Measurements from ENCODE around the gene UBE2O.

DNA sequence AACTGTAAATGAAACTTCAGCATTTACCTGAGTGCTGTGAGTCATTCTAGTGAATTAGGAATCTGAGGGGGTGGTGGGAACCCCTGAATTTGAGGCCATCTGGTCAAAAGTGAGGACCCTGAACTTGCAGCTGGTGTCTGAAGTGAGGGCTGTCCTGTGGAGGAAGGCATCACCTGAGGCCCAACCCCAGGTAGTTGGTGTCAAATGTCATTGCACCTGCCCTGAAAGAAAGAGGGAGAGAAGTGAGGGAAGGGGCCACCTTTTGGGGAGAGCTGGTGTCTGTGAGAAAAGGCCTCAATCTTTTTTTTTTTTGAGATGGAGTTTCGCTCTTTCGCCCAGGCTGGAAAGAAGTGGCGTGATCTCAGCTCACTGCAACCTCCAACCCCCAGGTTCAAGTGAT lies 86.7 kb downstream of the UBE2O start:
- TF ChIP-seq, protein P1, sequence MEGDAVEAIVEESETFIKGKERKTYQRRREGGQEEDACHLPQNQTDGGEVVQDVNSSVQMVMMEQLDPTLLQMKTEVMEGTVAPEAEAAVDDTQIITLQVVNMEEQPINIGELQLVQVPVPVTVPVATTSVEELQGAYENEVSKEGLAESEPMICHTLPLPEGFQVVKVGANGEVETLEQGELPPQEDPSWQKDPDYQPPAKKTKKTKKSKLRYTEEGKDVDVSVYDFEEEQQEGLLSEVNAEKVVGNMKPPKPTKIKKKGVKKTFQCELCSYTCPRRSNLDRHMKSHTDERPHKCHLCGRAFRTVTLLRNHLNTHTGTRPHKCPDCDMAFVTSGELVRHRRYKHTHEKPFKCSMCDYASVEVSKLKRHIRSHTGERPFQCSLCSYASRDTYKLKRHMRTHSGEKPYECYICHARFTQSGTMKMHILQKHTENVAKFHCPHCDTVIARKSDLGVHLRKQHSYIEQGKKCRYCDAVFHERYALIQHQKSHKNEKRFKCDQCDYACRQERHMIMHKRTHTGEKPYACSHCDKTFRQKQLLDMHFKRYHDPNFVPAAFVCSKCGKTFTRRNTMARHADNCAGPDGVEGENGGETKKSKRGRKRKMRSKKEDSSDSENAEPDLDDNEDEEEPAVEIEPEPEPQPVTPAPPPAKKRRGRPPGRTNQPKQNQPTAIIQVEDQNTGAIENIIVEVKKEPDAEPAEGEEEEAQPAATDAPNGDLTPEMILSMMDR (conservative IDR thresholded peaks at IDR 0.05; ENCODE audit: low read depth in 2 of 2), result no peak
- TF ChIP-seq POLR2AphosphoS5 (IDR thresholded peaks at IDR 0.05; ENCODE audit: low read depth), result no peak
- TF ChIP-seq EZH2 (IDR thresholded peaks at IDR 0.05; ENCODE audit: low read depth, unreplicated experiment), result no peak
- TF ChIP-seq EZH2phosphoT487 (IDR thresholded peaks at IDR 0.05; ENCODE audit: unreplicated experiment), result no peak
- no peak for TF ChIP-seq JUNB (IDR thresholded peaks at IDR 0.05; ENCODE audit: unreplicated experiment)
- no peak for TF ChIP-seq NANOG (IDR thresholded peaks at IDR 0.05; ENCODE audit: borderline replicate concordance)
- TF ChIP-seq, protein P2, sequence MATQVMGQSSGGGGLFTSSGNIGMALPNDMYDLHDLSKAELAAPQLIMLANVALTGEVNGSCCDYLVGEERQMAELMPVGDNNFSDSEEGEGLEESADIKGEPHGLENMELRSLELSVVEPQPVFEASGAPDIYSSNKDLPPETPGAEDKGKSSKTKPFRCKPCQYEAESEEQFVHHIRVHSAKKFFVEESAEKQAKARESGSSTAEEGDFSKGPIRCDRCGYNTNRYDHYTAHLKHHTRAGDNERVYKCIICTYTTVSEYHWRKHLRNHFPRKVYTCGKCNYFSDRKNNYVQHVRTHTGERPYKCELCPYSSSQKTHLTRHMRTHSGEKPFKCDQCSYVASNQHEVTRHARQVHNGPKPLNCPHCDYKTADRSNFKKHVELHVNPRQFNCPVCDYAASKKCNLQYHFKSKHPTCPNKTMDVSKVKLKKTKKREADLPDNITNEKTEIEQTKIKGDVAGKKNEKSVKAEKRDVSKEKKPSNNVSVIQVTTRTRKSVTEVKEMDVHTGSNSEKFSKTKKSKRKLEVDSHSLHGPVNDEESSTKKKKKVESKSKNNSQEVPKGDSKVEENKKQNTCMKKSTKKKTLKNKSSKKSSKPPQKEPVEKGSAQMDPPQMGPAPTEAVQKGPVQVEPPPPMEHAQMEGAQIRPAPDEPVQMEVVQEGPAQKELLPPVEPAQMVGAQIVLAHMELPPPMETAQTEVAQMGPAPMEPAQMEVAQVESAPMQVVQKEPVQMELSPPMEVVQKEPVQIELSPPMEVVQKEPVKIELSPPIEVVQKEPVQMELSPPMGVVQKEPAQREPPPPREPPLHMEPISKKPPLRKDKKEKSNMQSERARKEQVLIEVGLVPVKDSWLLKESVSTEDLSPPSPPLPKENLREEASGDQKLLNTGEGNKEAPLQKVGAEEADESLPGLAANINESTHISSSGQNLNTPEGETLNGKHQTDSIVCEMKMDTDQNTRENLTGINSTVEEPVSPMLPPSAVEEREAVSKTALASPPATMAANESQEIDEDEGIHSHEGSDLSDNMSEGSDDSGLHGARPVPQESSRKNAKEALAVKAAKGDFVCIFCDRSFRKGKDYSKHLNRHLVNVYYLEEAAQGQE (IDR thresholded peaks at IDR 0.05; ENCODE audit: unreplicated experiment), result no peak
- no peak for TF ChIP-seq CREB1 (CRISPR knock-in tag; IDR thresholded peaks at IDR 0.05; ENCODE audit: low read depth)
- TF ChIP-seq ZNF331 (CRISPR knock-in tag; IDR thresholded peaks at IDR 0.05; ENCODE audit: low read depth), result no peak

Data from GM23338 (cell line).